Liver (tissue), 9 donors: ENCODE results near the gene TBX1. TPM values are rescaled to one million over a fixed set of nuclear protein-coding genes. Genes with fewer than 3 reads are reported as not detected.

ENCODE experiments used
- DNase-seq: peaks from one replicate; pipeline ENCODE4 v3.0.0-alpha.2; 2017; ENCODE audit warnings: low spot score
- H3K27ac ChIP-seq, 2 donors: one replicate each; pipeline ENCODE4 v1.7.0; 2013; ENCODE audit warnings: inconsistent platforms in 2 of 2, low read length in 2 of 2, control low read depth in 1 of 2, low read depth in 1 of 2, mild to moderate bottlenecking in 1 of 2
- H3K27me3 ChIP-seq, 4 donors: one replicate each; pipeline versions ENCODE4 v1.6.1 to v1.7.0; 2013; ENCODE audit warnings: low read length in 3 of 4, inconsistent platforms in 1 of 4, mild to moderate bottlenecking in 1 of 4, moderate library complexity in 1 of 4; ENCODE audit not compliant: control insufficient read depth in 4 of 4, insufficient read depth in 4 of 4
- H3K36me3 ChIP-seq, 4 donors: one replicate each; pipeline versions ENCODE4 v1.6.1 to v1.7.0; 2013; ENCODE audit warnings: low read length in 3 of 4, mild to moderate bottlenecking in 3 of 4, low read depth in 1 of 4, moderate library complexity in 1 of 4; ENCODE audit not compliant: control insufficient read depth in 4 of 4, insufficient read depth in 3 of 4
- H3K4me1 ChIP-seq, 4 donors: one replicate each; pipeline versions ENCODE4 v1.6.1 to v1.7.0; 2013; ENCODE audit warnings: low read length in 3 of 4, mild to moderate bottlenecking in 3 of 4, moderate library complexity in 1 of 4; ENCODE audit not compliant: control insufficient read depth in 4 of 4, insufficient read depth in 4 of 4
- H3K4me3 ChIP-seq, 3 donors: one replicate each; pipeline versions ENCODE4 v1.6.1 to v1.7.0; 2013; ENCODE audit warnings: low read length in 3 of 3, control low read depth in 1 of 3, low read depth in 1 of 3, mild to moderate bottlenecking in 1 of 3
- H3K9ac ChIP-seq, 2 donors: one replicate each; pipeline ENCODE4 v1.7.0; 2013; ENCODE audit warnings: low read length in 2 of 2, mild to moderate bottlenecking in 2 of 2, moderate library complexity in 2 of 2, control low read depth in 1 of 2, low read depth in 1 of 2
- H3K9me3 ChIP-seq, 4 donors: one replicate each; pipeline versions ENCODE4 v1.6.1 to v1.7.0; 2013; ENCODE audit warnings: low read length in 3 of 4; ENCODE audit not compliant: control insufficient read depth in 4 of 4
- FOXA2 ChIP-seq: IDR thresholded peaks from 2 replicates; pipeline ENCODE4 v1.6.1; 2016; ENCODE audit warnings: antibody characterized with exemption
- HNF4G ChIP-seq: IDR thresholded peaks from 2 replicates; pipeline ENCODE4 v1.6.1; 2016; ENCODE audit warnings: antibody characterized with exemption
- MAX ChIP-seq: IDR thresholded peaks from 2 replicates; pipeline ENCODE4 v1.6.1; 2016; ENCODE audit warnings: antibody characterized with exemption
- NR2F2 ChIP-seq: IDR thresholded peaks from 2 replicates; pipeline ENCODE4 v1.6.1; 2016; ENCODE audit warnings: antibody characterized with exemption
- RAD21 ChIP-seq, 2 donors: IDR thresholded peaks; 2 replicates each; pipeline ENCODE4 v1.6.1; 2016; ENCODE audit warnings: antibody characterized with exemption in 2 of 2, mild to moderate bottlenecking in 2 of 2
- RXRA ChIP-seq, 2 donors: IDR thresholded peaks; 2 replicates each; pipeline ENCODE4 v1.6.1; 2017 to 2018; ENCODE audit warnings: antibody characterized with exemption in 2 of 2, mild to moderate bottlenecking in 1 of 2
- SP1 ChIP-seq: IDR thresholded peaks from 2 replicates; pipeline ENCODE4 v1.6.1; 2018; ENCODE audit warnings: antibody characterized with exemption, mild to moderate bottlenecking
- YY1 ChIP-seq: IDR thresholded peaks from 2 replicates; pipeline ENCODE4 v1.6.1; 2016; ENCODE audit warnings: antibody characterized with exemption, mild to moderate bottlenecking
- WGBS: extraction: QIAGEN DNeasy Blood & Tissue Kit; methylation state at CpG from one replicate; pipeline ENCODE4 v1.1.7; 2013; 5-methylcytosine and 5-hydroxymethylcytosine counted together
- polyA plus RNA-seq, 2 donors: library from polyadenylated mRNA; stranded (reverse) in 1 of 2; unstranded in 1 of 2; fragments of 200-250 nt in 1 of 2; fragments of >200 nt in 1 of 2; fragmentation: Nextera tagmentation in 1 of 2; extraction: Ambion mirVana in 1 of 2; gene quantifications; one replicate each; pipeline versions ENCODE4 v1.2.1 to v1.2.3, GENCODE V29; 2013 to 2015
- total RNA-seq, 2 donors: library from RNA; depleted of rRNA; stranded (reverse); fragments of >200 nt; gene quantifications; one replicate each; pipeline ENCODE4 v1.2.3, GENCODE V29; 2014
- TF ChIP-seq, protein P1 (sequence below): IDR thresholded peaks from 2 replicates; pipeline ENCODE4 v1.6.1; 2016; ENCODE audit warnings: antibody characterized with exemption, mild to moderate bottlenecking
- TF ChIP-seq, protein P2 (sequence below): IDR thresholded peaks from 2 replicates; pipeline ENCODE4 v1.6.1; 2016; ENCODE audit warnings: antibody characterized with exemption
- donor health status: healthy.
- donor health status: healthy.
- donor health status: healthy.
- donor health status: healthy.
- donor health status: healthy.

TBX1 gene
- total and polyA plus RNA-seq, 4 donors = 0.17 to 0.18 TPM; not detected in 2

DNA sequence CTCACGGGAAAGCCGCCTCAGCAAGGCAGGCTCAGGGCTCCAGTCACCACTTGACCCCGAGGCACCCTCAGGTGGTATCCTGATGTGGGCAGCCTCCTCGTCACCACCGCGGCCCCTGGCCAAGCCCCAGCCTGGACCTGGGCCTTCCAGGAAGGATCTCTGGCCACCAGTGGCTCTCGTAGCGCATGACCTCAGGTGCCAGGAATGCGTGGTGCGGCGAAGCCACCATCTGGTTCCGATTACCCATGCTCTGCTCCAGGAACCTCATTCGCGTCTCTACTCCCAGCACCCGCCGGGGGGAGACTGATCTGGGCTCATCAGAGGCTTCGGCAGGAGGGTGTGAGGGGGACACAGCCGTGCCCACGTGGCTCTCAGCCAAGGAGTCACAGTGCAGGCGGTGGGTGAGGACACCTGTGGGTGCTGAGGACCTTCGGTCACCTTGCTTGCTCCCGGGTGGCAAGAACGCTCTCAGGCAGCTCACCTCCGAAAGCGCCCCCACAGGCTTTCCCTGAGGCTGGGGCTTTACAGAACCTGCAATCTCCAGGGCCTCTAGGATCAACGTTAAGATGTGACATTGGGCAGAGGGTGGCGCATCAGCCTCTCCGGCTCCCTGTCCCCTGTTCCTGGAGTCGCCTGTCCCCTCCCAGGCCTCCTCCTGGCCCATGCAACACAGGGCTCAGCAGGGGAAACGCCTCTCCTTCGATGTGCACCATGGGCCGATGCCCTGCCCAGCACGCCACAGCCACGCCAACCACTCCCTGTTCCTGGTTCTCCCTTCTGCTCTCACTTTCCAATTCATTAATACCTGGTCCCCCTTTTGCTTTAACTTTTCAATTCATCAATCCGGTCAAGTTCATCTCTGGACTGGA lies 39.0 kb downstream of the TBX1 start:
- Histone ChIP-seq H3K4me3 (no peak overlapping the region), H3K27me3 (no peaks in the 10 kb centered on the region), H3K9ac (no peak overlapping the region), H3K27ac (no peak overlapping the region), H3K4me1 (no peaks in the 10 kb centered on the region), H3K9me3 (no peaks in the 10 kb centered on the region), H3K36me3 (peaks cover 0 to 2% (median 0%) of the 10 kb centered on the region in 4 donors)
- 95% methylated on average over 35 of the region's 35 CpGs for WGBS
- no peak for DNase-seq
- no peak for TF ChIP-seq FOXA2

DNA sequence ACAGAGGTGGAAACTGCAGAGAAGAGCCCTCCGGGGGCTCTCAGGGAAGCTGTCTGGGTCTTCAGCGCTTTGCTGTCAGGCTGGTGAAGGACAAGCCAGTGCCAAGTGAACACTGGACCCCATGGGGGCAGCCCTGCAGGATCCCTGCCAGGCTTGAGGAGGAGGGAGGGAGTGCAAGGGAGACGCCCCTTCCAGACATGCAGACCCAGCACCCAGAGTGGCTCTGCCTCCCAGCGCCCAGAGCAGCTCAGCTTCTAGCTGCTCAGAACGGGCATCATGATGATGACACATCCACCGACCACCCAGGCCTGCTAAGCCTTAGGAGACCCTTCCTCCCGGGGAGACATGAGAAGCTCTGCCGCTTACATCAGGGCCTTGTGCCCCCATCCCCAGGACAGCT lies 39.7 kb downstream of the TBX1 start:
- TF ChIP-seq MAX (no peak), HNF4G (no peak), SP1 (no peak), NR2F2 (no peak), YY1 (no peak), RAD21 (IDR thresholded peaks at IDR 0.05) (no peak), RXRA (IDR thresholded peaks at IDR 0.05) (no peak)
- TF ChIP-seq, protein P1, sequence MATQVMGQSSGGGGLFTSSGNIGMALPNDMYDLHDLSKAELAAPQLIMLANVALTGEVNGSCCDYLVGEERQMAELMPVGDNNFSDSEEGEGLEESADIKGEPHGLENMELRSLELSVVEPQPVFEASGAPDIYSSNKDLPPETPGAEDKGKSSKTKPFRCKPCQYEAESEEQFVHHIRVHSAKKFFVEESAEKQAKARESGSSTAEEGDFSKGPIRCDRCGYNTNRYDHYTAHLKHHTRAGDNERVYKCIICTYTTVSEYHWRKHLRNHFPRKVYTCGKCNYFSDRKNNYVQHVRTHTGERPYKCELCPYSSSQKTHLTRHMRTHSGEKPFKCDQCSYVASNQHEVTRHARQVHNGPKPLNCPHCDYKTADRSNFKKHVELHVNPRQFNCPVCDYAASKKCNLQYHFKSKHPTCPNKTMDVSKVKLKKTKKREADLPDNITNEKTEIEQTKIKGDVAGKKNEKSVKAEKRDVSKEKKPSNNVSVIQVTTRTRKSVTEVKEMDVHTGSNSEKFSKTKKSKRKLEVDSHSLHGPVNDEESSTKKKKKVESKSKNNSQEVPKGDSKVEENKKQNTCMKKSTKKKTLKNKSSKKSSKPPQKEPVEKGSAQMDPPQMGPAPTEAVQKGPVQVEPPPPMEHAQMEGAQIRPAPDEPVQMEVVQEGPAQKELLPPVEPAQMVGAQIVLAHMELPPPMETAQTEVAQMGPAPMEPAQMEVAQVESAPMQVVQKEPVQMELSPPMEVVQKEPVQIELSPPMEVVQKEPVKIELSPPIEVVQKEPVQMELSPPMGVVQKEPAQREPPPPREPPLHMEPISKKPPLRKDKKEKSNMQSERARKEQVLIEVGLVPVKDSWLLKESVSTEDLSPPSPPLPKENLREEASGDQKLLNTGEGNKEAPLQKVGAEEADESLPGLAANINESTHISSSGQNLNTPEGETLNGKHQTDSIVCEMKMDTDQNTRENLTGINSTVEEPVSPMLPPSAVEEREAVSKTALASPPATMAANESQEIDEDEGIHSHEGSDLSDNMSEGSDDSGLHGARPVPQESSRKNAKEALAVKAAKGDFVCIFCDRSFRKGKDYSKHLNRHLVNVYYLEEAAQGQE = no peak
- TF ChIP-seq, protein P2, sequence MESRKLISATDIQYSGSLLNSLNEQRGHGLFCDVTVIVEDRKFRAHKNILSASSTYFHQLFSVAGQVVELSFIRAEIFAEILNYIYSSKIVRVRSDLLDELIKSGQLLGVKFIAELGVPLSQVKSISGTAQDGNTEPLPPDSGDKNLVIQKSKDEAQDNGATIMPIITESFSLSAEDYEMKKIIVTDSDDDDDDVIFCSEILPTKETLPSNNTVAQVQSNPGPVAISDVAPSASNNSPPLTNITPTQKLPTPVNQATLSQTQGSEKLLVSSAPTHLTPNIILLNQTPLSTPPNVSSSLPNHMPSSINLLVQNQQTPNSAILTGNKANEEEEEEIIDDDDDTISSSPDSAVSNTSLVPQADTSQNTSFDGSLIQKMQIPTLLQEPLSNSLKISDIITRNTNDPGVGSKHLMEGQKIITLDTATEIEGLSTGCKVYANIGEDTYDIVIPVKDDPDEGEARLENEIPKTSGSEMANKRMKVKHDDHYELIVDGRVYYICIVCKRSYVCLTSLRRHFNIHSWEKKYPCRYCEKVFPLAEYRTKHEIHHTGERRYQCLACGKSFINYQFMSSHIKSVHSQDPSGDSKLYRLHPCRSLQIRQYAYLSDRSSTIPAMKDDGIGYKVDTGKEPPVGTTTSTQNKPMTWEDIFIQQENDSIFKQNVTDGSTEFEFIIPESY = no peak
- Histone ChIP-seq H3K36me3 (peaks cover 0 to 2% (median 0%) of the 10 kb centered on the region in 4 donors), H3K9ac (no peak overlapping the region), H3K4me3 (no peak overlapping the region), H3K4me1 (no peaks in the 10 kb centered on the region), H3K27me3 (no peaks in the 10 kb centered on the region), H3K9me3 (no peaks in the 10 kb centered on the region), H3K27ac (no peak overlapping the region)
- no peak for DNase-seq
- WGBS = 95% methylated on average over 8 of the region's 8 CpGs

GRCh38 chr22:19800761-19801244 lies 40.2 kb downstream of the TBX1 start:
- peak in 1 of 2 donors; percentile 49 for TF ChIP-seq RAD21 (IDR thresholded peaks at IDR 0.05)
- TF ChIP-seq, protein P1 = no peak
- Histone ChIP-seq H3K27ac (no peak overlapping the region), H3K4me1 (no peaks in the 10 kb centered on the region), H3K4me3 (no peak overlapping the region), H3K9me3 (no peaks in the 10 kb centered on the region), H3K9ac (no peak overlapping the region), H3K27me3 (no peaks in the 10 kb centered on the region), H3K36me3 (peaks cover 0 to 2% (median 0%) of the 10 kb centered on the region in 4 donors)
- DNase-seq = no peak
- 93% methylated on average over 13 of the region's 13 CpGs for WGBS
